GM19395 (cell line): Measurements from ENCODE around the gene CD36.

Experiments used
- ATAC-seq: cut with Tn5 transposase; IDR thresholded peaks from one replicate; pipeline ENCODE4 v1.9.1; 2021; ENCODE audit warnings: mild to moderate bottlenecking, moderate library complexity; ENCODE audit not compliant: unreplicated experiment

CD36 gene

GRCh38 chr7:80686576-80686975, 48.1 kb downstream of the CD36 start:
- ATAC-seq, result no peak

DNA sequence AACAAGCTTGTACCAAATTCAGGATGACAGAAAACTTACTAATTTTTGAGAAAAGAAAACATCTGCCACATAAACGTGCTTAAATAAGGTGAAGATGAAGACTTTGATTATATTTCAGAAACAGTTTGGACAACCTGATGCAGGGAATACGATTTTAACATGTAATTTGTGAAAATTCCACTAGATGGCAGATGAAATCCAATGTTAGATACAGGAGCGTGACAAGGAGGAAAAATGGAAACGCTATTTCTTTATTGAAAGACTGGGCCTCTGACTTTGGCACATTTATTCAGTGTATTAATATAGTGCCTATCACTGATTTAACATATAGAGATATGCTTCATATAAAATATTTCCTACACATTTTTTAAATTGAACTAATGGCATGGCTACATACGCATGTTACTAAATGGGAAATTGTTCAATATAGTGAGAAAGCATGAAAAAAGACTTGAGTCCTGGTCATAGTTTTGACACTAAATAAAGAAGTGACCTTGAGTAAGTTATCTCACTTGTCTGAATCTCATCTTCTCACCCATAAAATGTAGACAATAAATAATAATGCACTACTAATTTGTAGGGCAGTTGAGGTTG, 60.7 kb downstream of the CD36 start:
- ATAC-seq, result peak; percentile 88

GRCh38 chr7:80699721-80700256, 61.3 kb downstream of the CD36 start:
- no peak for ATAC-seq

DNA sequence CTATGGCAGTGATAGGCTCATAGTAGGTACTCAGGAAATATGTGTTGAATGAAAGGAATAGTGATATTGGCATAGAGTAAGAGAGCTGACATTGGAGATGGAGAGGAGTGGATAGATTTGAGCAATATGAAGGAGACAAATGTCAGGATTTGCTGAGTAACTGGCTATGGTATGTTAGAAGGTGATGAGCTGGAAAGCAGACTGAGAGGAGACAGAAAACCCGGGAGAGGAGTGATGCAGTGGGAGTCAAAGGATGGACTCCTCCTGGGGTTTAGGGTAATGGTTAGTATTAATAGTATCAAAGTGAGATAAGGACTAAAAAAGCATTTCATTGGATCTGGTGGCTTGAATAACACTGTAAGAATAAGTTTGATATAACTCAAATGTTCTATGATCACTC, 64.8 kb downstream of the CD36 start:
- no peak for ATAC-seq

- no peak for ATAC-seq
Observed at GRCh38 chr7:80705130-80705781, 66.8 kb downstream of the CD36 start.

DNA sequence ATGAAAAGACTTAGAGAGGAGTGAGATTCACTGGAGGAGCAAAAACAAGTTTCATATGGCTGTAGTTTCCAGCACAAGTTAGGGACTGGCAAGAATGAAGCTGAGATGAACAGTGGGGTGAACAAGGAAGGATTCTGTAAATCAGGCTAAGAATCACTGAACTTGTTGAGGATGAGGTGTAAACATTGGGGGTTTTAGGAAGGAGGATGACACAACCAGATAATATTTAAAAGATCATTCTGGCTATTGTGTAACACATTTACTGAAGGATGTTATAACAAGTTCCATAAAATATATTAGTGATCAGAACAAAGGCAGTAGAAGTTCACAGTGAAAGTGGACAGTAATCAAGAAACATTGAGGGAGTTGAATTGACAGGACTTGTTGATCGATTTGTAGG, 68.9 kb downstream of the CD36 start:
- no peak for ATAC-seq

DNA sequence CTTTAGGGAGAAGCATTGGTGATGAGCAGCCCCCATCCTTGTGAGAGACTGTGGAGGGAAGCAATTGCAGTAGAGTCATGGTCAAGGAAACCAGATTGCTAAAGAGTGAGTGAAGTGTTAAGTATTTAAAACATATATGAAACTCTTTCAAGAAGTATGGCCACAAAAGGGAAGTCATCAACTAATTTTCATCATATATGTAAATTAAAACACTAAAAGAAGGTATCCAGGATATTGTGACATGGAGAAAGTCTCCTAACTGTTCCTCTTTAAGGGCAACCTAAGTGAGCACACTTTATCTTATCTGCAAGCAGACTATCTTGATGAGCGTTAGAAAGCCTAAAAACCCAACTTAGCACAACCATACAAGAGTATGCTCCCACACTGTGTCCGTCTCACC, 69.7 kb downstream of the CD36 start:
- ATAC-seq, result no peak

- no peak for ATAC-seq
Observed at GRCh38 chr7:80711531-80711930, 73.1 kb downstream of the CD36 start.

DNA sequence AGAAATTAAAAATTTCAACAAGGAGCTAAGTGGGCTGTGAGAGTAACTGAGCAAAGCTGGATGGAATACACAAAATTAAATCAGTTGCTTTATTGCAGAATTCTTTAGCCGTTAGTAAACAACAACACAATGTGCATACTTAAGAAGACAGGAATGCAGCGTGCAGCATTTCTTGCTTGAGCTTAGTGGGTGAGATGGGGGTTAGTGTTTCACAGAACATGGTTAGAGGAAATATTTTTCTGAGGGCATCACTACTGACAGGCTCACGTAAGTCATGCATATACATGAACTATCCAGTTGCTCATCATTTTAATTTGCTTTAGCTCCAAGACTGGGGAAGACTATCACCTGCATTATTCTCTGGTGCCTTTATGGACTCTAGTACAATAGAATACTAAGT, 80.8 kb downstream of the CD36 start:
- ATAC-seq, result no peak

GRCh38 chr7:80720146-80720545, 81.7 kb downstream of the CD36 start:
- ATAC-seq, result no peak

DNA sequence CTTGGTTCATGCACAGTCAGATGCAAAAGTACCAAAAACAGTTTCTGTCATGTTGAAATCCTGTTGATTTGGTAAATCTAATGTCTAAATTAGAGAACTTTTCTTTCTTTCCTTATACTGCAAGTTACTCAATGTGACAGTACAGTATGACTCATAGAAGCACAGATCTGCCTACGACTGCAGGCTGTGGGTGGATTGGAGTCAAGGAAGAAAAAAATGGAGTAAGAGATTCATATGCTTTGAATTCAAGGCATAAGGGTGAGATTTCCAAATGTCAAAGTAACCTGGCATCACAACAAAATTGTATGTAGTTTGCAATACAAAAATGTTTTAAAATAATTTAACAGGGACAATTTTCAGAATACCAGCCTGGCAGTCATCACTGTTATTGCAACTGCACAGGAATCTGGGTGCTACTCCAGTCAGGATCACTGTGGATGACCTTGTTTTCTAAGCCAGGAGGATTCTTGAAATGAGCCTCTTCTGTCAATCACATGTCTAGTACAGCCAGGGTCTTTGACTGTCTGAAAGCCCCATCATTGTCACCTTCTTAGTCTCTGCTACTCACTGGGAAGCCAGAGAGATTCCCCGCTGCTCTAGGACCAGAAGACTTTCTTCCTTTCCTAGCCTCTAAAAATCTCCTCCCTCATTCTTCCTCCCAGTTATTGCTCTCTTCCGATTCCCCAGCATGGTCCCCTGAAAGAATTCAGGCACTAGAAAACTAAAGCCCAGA, 83.6 kb downstream of the CD36 start:
- no peak for ATAC-seq

GRCh38 chr7:80722616-80723195, 84.3 kb downstream of the CD36 start:
- no peak for ATAC-seq

DNA sequence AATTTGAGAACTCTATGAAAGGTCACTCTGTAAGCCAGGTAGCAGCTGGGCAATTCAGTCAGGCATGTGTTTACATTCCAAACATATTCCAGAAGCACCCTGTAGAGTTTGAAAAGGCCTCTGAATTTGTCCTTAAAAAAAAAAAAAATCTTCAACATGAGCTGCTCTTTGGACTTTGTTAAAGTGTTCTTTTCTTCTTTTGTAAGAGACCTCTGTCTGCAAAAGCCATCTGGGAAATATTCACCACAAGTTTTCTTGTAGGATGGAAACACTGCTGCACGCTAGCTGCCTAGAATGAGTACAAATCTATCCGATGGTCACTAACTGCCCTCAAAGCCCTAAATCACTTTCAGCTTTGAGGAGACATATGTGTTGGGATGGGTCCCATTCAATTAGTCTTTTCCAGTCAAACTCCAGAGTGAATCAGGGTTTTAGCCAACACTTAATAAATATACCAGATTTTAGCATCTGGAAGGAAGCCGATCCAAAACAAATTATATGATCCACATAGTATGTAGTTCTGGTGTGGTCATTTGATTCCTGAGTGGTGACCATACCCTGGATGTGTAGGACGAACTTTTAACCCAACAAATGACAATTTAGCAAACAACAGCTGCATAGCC, 85.9 kb downstream of the CD36 start:
- no peak for ATAC-seq

- ATAC-seq, result no peak
Observed at GRCh38 chr7:80725181-80725611, 86.8 kb downstream of the CD36 start.
